ENCODE results near the gene PGR.

The PGR gene

DNA sequence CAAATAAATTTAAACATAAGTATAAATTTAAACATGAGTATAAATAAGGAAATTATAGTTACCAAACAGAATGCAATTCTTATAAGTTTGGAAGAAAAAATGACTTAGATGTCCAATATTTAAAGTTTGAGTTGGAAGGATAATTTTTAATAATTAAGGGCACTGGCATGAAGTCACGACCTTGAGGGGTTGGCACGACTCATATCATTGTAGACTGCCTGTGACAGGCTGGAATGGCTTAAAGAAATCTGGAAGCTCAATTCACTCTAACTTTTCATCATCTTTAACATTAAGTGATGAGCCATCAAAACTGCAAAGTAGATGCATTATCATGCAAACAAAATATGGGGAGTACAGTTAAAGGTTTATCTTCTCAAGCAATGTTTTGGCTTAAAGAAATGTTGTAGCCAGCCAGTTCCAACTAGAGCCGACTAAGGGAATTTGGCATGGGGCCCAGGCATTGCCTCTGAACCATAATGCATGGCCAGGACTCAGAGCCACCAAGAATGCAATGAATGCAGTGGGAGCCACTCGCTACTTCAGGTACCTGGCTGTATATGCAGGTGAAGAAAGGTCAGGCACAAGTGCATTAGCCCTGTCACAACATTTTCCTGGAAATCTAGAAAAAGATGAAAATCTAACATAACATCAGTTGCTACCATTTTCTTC lies 33.4 kb downstream of the PGR start:
- no peaks in the 10 kb centered on the region for H3K9me3 Mint-ChIP-seq
- no peak overlapping the region for H3K27ac Mint-ChIP-seq
- no peak for TF ChIP-seq CTCF (IDR thresholded peaks at IDR 0.05)
- DNase-seq: no peak
- H3K4me1 Mint-ChIP-seq: no peaks in the 10 kb centered on the region
- no peak overlapping the region for H3K4me3 Mint-ChIP-seq
- no peaks in the 10 kb centered on the region for H3K36me3 Mint-ChIP-seq (ENCODE audit: low read depth)
- no peaks in the 10 kb centered on the region for H3K27me3 Mint-ChIP-seq (ENCODE audit: low read depth, poor library complexity)

DNA sequence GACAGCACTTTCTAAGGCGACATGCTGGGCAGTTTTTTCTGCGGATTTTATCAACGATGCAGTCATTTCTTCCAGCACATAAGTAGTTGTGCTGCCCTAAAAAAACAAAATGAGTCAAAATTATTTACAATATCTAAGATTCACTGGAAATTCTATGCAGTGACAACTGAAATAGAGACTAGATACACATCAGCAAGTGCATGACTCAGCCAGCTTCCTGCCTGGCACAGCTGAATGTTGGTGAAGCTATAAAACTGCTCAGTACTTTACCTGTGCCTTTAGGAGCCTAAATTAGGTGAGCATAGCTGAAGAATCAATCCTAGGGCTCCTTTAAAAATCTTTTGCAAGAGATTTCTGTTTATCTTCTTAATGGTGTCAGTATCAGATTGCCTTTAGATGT lies 37.8 kb downstream of the PGR start:
- peaks cover 9% of the 10 kb centered on the region for H3K9me3 Mint-ChIP-seq
- no peak overlapping the region for H3K4me3 Mint-ChIP-seq
- H3K36me3 Mint-ChIP-seq (ENCODE audit: low read depth): no peaks in the 10 kb centered on the region
- no peaks in the 10 kb centered on the region for H3K27me3 Mint-ChIP-seq (ENCODE audit: low read depth, poor library complexity)
- H3K4me1 Mint-ChIP-seq: no peaks in the 10 kb centered on the region
- no peak for DNase-seq
- no peak for TF ChIP-seq CTCF (IDR thresholded peaks at IDR 0.05)
- H3K27ac Mint-ChIP-seq: no peak overlapping the region

DNA sequence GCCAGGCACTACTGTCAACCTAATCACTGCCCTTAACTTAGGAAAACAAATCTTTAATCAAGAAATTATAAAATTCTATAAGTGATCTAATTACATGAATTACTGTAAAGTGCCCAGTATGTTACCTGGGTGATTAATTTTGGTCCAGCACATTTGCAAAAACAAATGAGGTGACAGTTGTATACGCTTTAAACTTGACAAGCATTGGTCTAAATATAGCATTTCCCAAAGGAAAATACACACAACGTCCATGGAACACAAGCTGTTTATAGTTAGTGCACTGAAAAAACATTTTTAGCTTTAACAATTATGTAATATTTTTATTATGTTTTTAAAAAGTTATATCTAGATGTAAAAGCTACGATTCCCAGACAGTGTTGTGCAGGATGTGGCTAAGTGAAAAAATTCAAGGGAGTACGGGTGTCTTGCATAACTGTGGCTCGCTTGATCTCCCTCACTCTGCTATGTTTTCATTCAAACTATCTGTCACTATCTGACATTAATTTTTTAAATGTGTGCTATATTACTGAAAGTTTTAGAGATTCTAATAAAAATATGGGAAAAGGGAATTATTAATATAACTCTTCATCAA lies 38.8 kb downstream of the PGR start:
- DNase-seq: no peak
- H3K27me3 Mint-ChIP-seq (ENCODE audit: low read depth, poor library complexity): no peaks in the 10 kb centered on the region
- no peak for TF ChIP-seq CTCF (IDR thresholded peaks at IDR 0.05)
- H3K4me3 Mint-ChIP-seq: no peak overlapping the region
- H3K4me1 Mint-ChIP-seq: no peaks in the 10 kb centered on the region
- no peaks in the 10 kb centered on the region for H3K36me3 Mint-ChIP-seq (ENCODE audit: low read depth)
- H3K9me3 Mint-ChIP-seq: peaks cover 16% of the 10 kb centered on the region
- no peak overlapping the region for H3K27ac Mint-ChIP-seq

GRCh38 chr11:101083335-101083734 lies 46.3 kb downstream of the PGR start:
- no peaks in the 10 kb centered on the region for H3K36me3 Mint-ChIP-seq (ENCODE audit: low read depth)
- H3K4me1 Mint-ChIP-seq: no peaks in the 10 kb centered on the region
- no peak for DNase-seq
- peaks cover 36% of the 10 kb centered on the region for H3K9me3 Mint-ChIP-seq
- no peak for TF ChIP-seq CTCF (IDR thresholded peaks at IDR 0.05)
- H3K4me3 Mint-ChIP-seq: no peak overlapping the region
- H3K27ac Mint-ChIP-seq: no peak overlapping the region
- H3K27me3 Mint-ChIP-seq (ENCODE audit: low read depth, poor library complexity): no peaks in the 10 kb centered on the region

DNA sequence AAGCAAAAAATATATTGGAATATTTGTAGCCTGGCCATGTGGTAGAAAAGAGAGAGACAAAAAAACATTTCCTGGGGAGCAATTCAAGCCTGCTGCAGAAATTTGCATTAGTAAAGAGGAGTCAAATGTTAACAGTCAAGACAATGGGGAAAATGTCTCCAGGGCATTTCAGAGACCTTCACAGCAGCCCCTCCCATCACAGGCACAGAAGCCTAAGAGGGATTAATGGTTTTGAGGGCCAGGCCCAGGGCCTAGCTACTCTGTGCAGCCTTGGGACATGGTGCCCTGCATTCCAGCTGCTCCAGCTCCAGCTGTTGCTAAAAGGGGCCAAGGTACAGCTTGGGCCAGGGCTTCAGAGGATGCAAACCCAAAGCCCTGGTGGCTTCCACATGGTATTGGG lies 46.8 kb downstream of the PGR start:
- H3K4me3 Mint-ChIP-seq: no peak overlapping the region
- no peak overlapping the region for H3K27ac Mint-ChIP-seq
- H3K36me3 Mint-ChIP-seq (ENCODE audit: low read depth): no peaks in the 10 kb centered on the region
- peaks cover 35% of the 10 kb centered on the region for H3K9me3 Mint-ChIP-seq
- no peaks in the 10 kb centered on the region for H3K4me1 Mint-ChIP-seq
- no peak for DNase-seq
- H3K27me3 Mint-ChIP-seq (ENCODE audit: low read depth, poor library complexity): no peaks in the 10 kb centered on the region
- no peak for TF ChIP-seq CTCF (IDR thresholded peaks at IDR 0.05)

- DNase-seq: no peak
- Mint-ChIP-seq H3K27me3 (ENCODE audit: low read depth, poor library complexity) (no peaks in the 10 kb centered on the region), H3K4me3 (no peak overlapping the region), H3K36me3 (ENCODE audit: low read depth) (no peaks in the 10 kb centered on the region), H3K27ac (no peak overlapping the region), H3K9me3 (no peaks in the 10 kb centered on the region), H3K4me1 (no peaks in the 10 kb centered on the region)
- TF ChIP-seq CTCF (IDR thresholded peaks at IDR 0.05): no peak
Observed at GRCh38 chr11:101063706-101064105, 65.9 kb downstream of the PGR start.
